Upper lobe of left lung (tissue), 6 donors: ENCODE results near the gene TEX35. TPM values are rescaled to one million over a fixed set of nuclear protein-coding genes. Genes with fewer than 3 reads are reported as not detected.
A peak's percentile ranks its signal among the peaks of the same experiment; 100 is the strongest.

ENCODE experiments used
- ATAC-seq, 2 donors: fragments of 200-7000 bp; cut with Tn5 transposase; one replicate each; pipeline ENCODE4 v1.9.1; 2022; ENCODE audit warnings: mild to moderate bottlenecking in 2 of 2, moderate library complexity in 2 of 2; ENCODE audit not compliant: low FRiP score in 2 of 2
- DNase-seq, 2 donors: peaks; one replicate each; pipeline ENCODE4 v3.0.0-alpha.2; 2019 to 2020
- H3K27ac ChIP-seq, 4 donors: fragments of 200-600 bp; sonication (generic); one replicate each; pipeline ENCODE4 v1.5.1; 2016 to 2019
- H3K27me3 ChIP-seq, 4 donors: fragments of 200-600 bp; sonication (generic); one replicate each; pipeline ENCODE4 v1.5.1; 2017 to 2019
- H3K36me3 ChIP-seq, 4 donors: fragments of 200-600 bp; sonication (generic); one replicate each; pipeline ENCODE4 v1.5.1; 2016 to 2019
- H3K4me1 ChIP-seq, 4 donors: fragments of 200-600 bp; sonication (generic); one replicate each; pipeline ENCODE4 v1.5.1; 2018 to 2019
- H3K4me3 ChIP-seq, 4 donors: fragments of 200-600 bp; sonication (generic); one replicate each; pipeline ENCODE4 v1.5.1; 2017 to 2019; ENCODE audit warnings: mild to moderate bottlenecking in 2 of 4, moderate library complexity in 1 of 4
- H3K9me3 ChIP-seq, 4 donors: fragments of 200-600 bp; sonication (generic); one replicate each; pipeline ENCODE4 v1.5.1; 2018 to 2019
- CTCF ChIP-seq, 6 experiments: fragments of 450-650 bp in 4 of 6; fragments of 200-600 bp in 2 of 6; sonication (generic) in 2 of 6; IDR thresholded peaks; one replicate each; pipeline ENCODE4 v1.5.1; 2016 to 2019; ENCODE audit warnings: antibody characterized with exemption in 6 of 6
- EP300 ChIP-seq, 4 donors: sonication (generic); formaldehyde crosslinking; IDR thresholded peaks; one replicate each; pipeline ENCODE4 v1.5.1; 2017; ENCODE audit warnings: antibody characterized with exemption in 4 of 4, control low read depth in 2 of 4
- POLR2A ChIP-seq, 4 donors: fragments of 450-650 bp; IDR thresholded peaks; one replicate each; pipeline ENCODE4 v1.5.1; 2016 to 2017; ENCODE audit warnings: antibody characterized with exemption in 4 of 4, mild to moderate bottlenecking in 2 of 4
- POLR2AphosphoS5 ChIP-seq, 2 donors: sonication (generic); formaldehyde crosslinking; IDR thresholded peaks; one replicate each; pipeline ENCODE4 v1.5.1; 2017; ENCODE audit warnings: antibody characterized with exemption in 2 of 2
- WGBS, 2 donors: methylation state at CpG; one replicate each; pipeline ENCODE4 v1.1.5; 2017 to 2018; 5-methylcytosine and 5-hydroxymethylcytosine counted together
- total RNA-seq, 6 donors: library from RNA; depleted of rRNA in 4 of 6; stranded (reverse); fragments of >200 nt in 4 of 6; gene quantifications; one replicate each; pipeline versions ENCODE4 v1.1.0 to v1.2.1, GENCODE V29; 2016 to 2021
- donor health status: DM: no; HTN: no; CAD: no; lungs with moderate emphysema.
- donor health status: DM: no; HTN: yes; CAD: no; lungs with severe emphysema.

Gene TEX35
- total RNA-seq: not detected

GRCh38 chr1:178512566-178513277 lies at the start of gene TEX35:
TEX35 (plus strand) TSS chr1:178513109; CDS start chr1:178513189, 80 bp downstream.
- WGBS, 2 donors: 95 to 97% methylated on average over 3 to 19 of the region's 19 CpGs
- no peak within 1 kb of the TSS for H3K4me3 ChIP-seq
- H3K27ac ChIP-seq: no peak within 1 kb of the TSS
- H3K4me1 ChIP-seq: no peaks in the 10 kb centered on the region
- H3K27me3 ChIP-seq: no peaks in the 10 kb centered on the region
- TF ChIP-seq POLR2A (IDR thresholded peaks at IDR 0.05): no peak
- TF ChIP-seq POLR2AphosphoS5 (IDR thresholded peaks at IDR 0.05): no peak
- no peak for TF ChIP-seq EP300 (IDR thresholded peaks at IDR 0.05)
- no peak for TF ChIP-seq CTCF (IDR thresholded peaks at IDR 0.05)
- H3K36me3 ChIP-seq: no peaks in the 10 kb centered on the region
- no peaks in the 10 kb centered on the region for H3K9me3 ChIP-seq
- peak in 1 of 2 donors; percentile 27 for ATAC-seq
- DNase-seq: peak in 1 of 2 donors; percentile 70

GRCh38 chr1:178464141-178464540 lies 48.8 kb upstream of the TEX35 start:
- 65 to 93% methylated on average over 1 of the region's 1 CpG for WGBS, 2 donors

GRCh38 chr1:178464566-178464965 lies 48.3 kb upstream of the TEX35 start:
- TF ChIP-seq EP300 (IDR thresholded peaks at IDR 0.05): no peak
- no peak for TF ChIP-seq POLR2A (IDR thresholded peaks at IDR 0.05)
- no peak for TF ChIP-seq POLR2AphosphoS5 (IDR thresholded peaks at IDR 0.05)
- DNase-seq: no peak
- no peak for ATAC-seq
- Histone ChIP-seq H3K4me3 (no peak overlapping the region), H3K27ac (no peak overlapping the region), H3K27me3 (no peaks in the 10 kb centered on the region), H3K9me3 (no peaks in the 10 kb centered on the region), H3K36me3 (peaks cover 0 to 38% (median 17%) of the 10 kb centered on the region in 4 donors), H3K4me1 (no peaks in the 10 kb centered on the region)

More at GRCh38 chr1:178464141-178464540, 48.8 kb upstream of the TEX35 start:
- DNase-seq (no peak), ATAC-seq (no peak)
- H3K27me3 ChIP-seq: no peaks in the 10 kb centered on the region
- no peaks in the 10 kb centered on the region for H3K9me3 ChIP-seq
- no peak overlapping the region for H3K4me3 ChIP-seq
- TF ChIP-seq EP300 (IDR thresholded peaks at IDR 0.05) (no peak), CTCF (IDR thresholded peaks at IDR 0.05) (no peak), POLR2A (IDR thresholded peaks at IDR 0.05) (no peak), POLR2AphosphoS5 (IDR thresholded peaks at IDR 0.05) (no peak)
- peaks cover 0 to 38% (median 15%) of the 10 kb centered on the region in 4 donors for H3K36me3 ChIP-seq
- H3K4me1 ChIP-seq: no peaks in the 10 kb centered on the region
- no peak overlapping the region for H3K27ac ChIP-seq

- H3K27ac ChIP-seq: no peak overlapping the region
- no peak overlapping the region for H3K4me3 ChIP-seq
- H3K36me3 ChIP-seq: peaks cover 0 to 42% (median 17%) of the 10 kb centered on the region in 4 donors
- H3K9me3 ChIP-seq: no peaks in the 10 kb centered on the region
- DNase-seq: no peak
- no peaks in the 10 kb centered on the region for H3K4me1 ChIP-seq
- ATAC-seq: no peak
- TF ChIP-seq CTCF (IDR thresholded peaks at IDR 0.05) (no peak), EP300 (IDR thresholded peaks at IDR 0.05) (no peak), POLR2A (IDR thresholded peaks at IDR 0.05) (no peak), POLR2AphosphoS5 (IDR thresholded peaks at IDR 0.05) (no peak)
- H3K27me3 ChIP-seq: no peaks in the 10 kb centered on the region
Measured at GRCh38 chr1:178465011-178465410, 47.9 kb upstream of the TEX35 start.

- H3K36me3 ChIP-seq: peaks cover 0 to 47% (median 17%) of the 10 kb centered on the region in 4 donors
- no peaks in the 10 kb centered on the region for H3K9me3 ChIP-seq
- TF ChIP-seq POLR2AphosphoS5 (IDR thresholded peaks at IDR 0.05) (no peak), CTCF (IDR thresholded peaks at IDR 0.05) (no peak), POLR2A (IDR thresholded peaks at IDR 0.05) (no peak), EP300 (IDR thresholded peaks at IDR 0.05) (no peak)
- DNase-seq (no peak), ATAC-seq (no peak)
- H3K27me3 ChIP-seq: no peaks in the 10 kb centered on the region
- no peak overlapping the region for H3K27ac ChIP-seq
- H3K4me3 ChIP-seq: no peak overlapping the region
- H3K4me1 ChIP-seq: no peaks in the 10 kb centered on the region
Measured at GRCh38 chr1:178467837-178468236, 45.1 kb upstream of the TEX35 start.
